ENCODE results near the gene SGSM2.

- TF ChIP-seq POLR2A (IDR thresholded peaks at IDR 0.05) = no peak
- no peak for TF ChIP-seq CTCF (IDR thresholded peaks at IDR 0.05)
Observed at GRCh38 chr17:2419486-2419885, 82.2 kb downstream of the SGSM2 start.

Data from lower leg skin (tissue), 3 donors.